RWPE2 (cell line): ENCODE data around the gene ELK3.
A peak's percentile ranks its signal among the peaks of the same experiment; 100 is the strongest.

Experiments
- ATAC-seq: fragments of 200-7000 bp; cut with Tn5 transposase; 3 replicates; pipeline ENCODE4 v1.9.1; 2021; ENCODE audit warnings: low read depth
- DNase-seq: peaks from one replicate; pipeline ENCODE4 v3.0.0-alpha.2; 2020; ENCODE audit warnings: low spot score
- H3K27ac ChIP-seq: fragments of 450-650 bp; 2 replicates; pipeline ENCODE4 v1.5.1; 2017; ENCODE audit warnings: mild to moderate bottlenecking; ENCODE audit not compliant: poor library complexity, severe bottlenecking
- H3K27me3 ChIP-seq: fragments of 250-450 bp; sonication (Bioruptor Pico); 2 replicates; pipeline ENCODE4 v1.5.1; 2021; ENCODE audit warnings: mild to moderate bottlenecking, moderate library complexity; ENCODE audit not compliant: insufficient read depth, poor library complexity, severe bottlenecking
- H3K36me3 ChIP-seq: fragments of 250-450 bp; sonication (Bioruptor Pico); 2 replicates; pipeline ENCODE4 v1.5.1; 2020; ENCODE audit warnings: low read depth, mild to moderate bottlenecking, moderate library complexity
- H3K4me1 ChIP-seq: fragments of 250-450 bp; sonication (Bioruptor Pico); 2 replicates; pipeline ENCODE4 v1.5.1; 2021; ENCODE audit warnings: mild to moderate bottlenecking, moderate library complexity; ENCODE audit not compliant: insufficient read depth, poor library complexity, severe bottlenecking
- H3K4me3 ChIP-seq: fragments of 250-450 bp; sonication (Bioruptor Pico); 2 replicates; pipeline ENCODE4 v1.5.1; 2021; ENCODE audit warnings: mild to moderate bottlenecking, moderate library complexity; ENCODE audit not compliant: severe bottlenecking
- H3K9me3 ChIP-seq: fragments of 250-450 bp; sonication (Bioruptor Pico); 2 replicates; pipeline ENCODE4 v1.5.1; 2021; ENCODE audit warnings: mild to moderate bottlenecking, moderate library complexity; ENCODE audit not compliant: severe bottlenecking
- TF ChIP-seq, protein P1 (sequence below): fragments of 450-650 bp; IDR thresholded peaks from one replicate; pipeline ENCODE4 v1.5.1; 2017; ENCODE audit warnings: mild to moderate bottlenecking, moderate library complexity; ENCODE audit not compliant: poor library complexity, severe bottlenecking

The ELK3 gene

DNA sequence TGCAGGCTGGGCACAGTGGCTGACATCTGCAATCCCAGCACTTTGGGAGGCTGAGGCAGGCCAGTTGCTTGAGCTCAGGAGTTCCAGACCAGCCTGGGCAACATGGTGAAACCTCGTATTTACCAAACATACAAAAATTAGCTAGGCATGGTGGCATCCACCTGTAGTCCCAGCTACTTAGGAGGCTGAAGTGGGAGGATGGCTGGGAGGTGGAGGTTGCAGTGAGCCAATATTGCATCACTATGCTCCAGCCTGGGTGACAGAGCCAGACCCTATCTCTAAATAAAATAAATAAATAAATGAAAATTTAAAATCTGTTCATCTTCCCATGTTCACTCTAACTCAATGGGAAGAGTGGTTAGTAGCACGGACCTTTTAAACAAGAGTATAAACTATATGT is 71.2 kb downstream of the ELK3 start:
- no peaks in the 10 kb centered on the region for H3K27me3 ChIP-seq
- no peaks in the 10 kb centered on the region for H3K9me3 ChIP-seq
- H3K4me1 ChIP-seq, result no peaks in the 10 kb centered on the region
- H3K27ac ChIP-seq, result peak overlapping the region; percentile 5
- H3K4me3 ChIP-seq, result no peak overlapping the region
- TF ChIP-seq, protein P1, sequence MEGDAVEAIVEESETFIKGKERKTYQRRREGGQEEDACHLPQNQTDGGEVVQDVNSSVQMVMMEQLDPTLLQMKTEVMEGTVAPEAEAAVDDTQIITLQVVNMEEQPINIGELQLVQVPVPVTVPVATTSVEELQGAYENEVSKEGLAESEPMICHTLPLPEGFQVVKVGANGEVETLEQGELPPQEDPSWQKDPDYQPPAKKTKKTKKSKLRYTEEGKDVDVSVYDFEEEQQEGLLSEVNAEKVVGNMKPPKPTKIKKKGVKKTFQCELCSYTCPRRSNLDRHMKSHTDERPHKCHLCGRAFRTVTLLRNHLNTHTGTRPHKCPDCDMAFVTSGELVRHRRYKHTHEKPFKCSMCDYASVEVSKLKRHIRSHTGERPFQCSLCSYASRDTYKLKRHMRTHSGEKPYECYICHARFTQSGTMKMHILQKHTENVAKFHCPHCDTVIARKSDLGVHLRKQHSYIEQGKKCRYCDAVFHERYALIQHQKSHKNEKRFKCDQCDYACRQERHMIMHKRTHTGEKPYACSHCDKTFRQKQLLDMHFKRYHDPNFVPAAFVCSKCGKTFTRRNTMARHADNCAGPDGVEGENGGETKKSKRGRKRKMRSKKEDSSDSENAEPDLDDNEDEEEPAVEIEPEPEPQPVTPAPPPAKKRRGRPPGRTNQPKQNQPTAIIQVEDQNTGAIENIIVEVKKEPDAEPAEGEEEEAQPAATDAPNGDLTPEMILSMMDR, result no peak
- H3K36me3 ChIP-seq, result peaks cover 100% of the 10 kb centered on the region
- ATAC-seq (no peak), DNase-seq (no peak)

DNA sequence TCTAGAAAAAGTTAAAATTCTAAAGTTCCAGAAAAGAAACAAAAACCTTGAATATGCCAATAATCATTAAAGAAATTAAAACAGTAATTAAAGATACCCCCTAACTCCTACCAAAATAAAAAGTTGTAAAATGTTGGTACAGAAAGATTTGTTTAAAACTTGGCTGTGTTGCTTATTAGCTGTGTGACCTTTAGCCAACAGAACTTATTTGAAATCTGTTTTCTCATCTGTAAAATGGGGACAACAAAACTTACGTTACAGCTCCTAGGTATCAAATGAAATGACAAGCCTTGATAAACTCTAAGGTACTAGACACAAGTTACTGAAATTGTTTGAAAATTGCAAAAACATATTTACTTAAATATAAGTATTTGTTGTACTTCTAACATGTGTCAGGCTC is 71.7 kb downstream of the ELK3 start:
- peaks cover 100% of the 10 kb centered on the region for H3K36me3 ChIP-seq
- H3K27me3 ChIP-seq, result no peaks in the 10 kb centered on the region
- no peaks in the 10 kb centered on the region for H3K4me1 ChIP-seq
- TF ChIP-seq, protein P1, result no peak
- no peak for DNase-seq
- ATAC-seq, result no peak
- H3K4me3 ChIP-seq, result no peak overlapping the region
- peak overlapping the region; percentile 5 for H3K27ac ChIP-seq
- H3K9me3 ChIP-seq, result no peaks in the 10 kb centered on the region

DNA sequence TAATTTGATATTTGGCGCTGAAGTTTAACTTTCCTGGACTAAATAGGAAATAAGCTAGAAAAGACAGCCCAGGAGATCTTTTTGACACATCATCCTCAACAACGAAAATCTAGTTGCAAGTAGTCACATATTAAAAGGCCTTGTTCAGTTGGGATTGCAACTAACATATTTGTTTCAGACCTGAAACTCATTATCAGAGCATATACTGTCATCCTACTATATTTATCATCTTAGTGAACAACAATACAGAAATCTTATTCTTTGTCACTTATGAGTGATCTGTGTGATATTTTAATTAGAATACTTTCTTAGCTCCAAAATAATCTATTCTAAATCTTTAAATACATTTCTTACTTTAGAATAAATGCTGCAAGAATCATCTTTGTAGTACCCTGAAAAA is 72.1 kb downstream of the ELK3 start:
- peaks cover 100% of the 10 kb centered on the region for H3K36me3 ChIP-seq
- H3K27me3 ChIP-seq, result no peaks in the 10 kb centered on the region

DNA sequence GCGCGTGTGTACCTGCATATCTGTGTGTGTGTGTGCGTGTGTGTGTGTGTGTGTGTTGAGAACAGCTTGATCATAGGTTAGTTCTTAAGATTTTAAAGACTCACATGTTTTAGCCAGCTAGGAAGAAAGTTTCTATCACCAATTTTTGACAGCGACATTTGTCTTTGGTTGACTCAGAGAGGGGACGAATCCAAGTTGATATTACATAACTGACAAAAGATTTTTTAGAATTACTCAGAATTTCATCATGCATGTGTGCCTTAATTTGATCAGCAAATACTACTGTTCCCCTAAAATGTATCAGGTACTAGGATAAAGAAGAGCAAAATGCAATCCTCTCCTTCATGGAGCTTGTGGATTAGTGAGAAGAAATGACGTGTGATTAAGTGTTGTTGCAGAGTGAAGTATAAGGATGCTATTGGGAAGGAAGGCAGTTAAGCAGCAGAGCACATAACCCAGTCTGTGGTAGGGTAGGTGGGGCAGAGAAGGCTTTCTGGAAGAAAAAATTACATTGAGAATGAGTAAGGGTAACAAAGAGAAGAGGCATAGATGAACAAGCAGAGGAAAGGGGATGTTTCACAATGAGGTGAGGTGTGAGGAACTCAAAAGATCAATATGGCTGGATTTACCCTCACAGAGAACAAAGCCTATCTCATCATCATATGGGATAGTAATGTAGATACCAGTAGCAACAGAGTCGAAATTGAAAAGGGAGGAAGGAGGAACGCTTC is 77.5 kb downstream of the ELK3 start:
- Histone ChIP-seq H3K27me3 (no peaks in the 10 kb centered on the region), H3K27ac (no peak overlapping the region), H3K36me3 (peaks cover 98% of the 10 kb centered on the region), H3K4me1 (no peaks in the 10 kb centered on the region), H3K4me3 (no peak overlapping the region), H3K9me3 (no peaks in the 10 kb centered on the region)
- DNase-seq (no peak), ATAC-seq (no peak)
- TF ChIP-seq, protein P1, result no peak

More for the DNA sequence above, 72.1 kb downstream of the ELK3 start:
- ATAC-seq (no peak), DNase-seq (no peak)
- TF ChIP-seq, protein P1, result no peak
- H3K9me3 ChIP-seq, result no peaks in the 10 kb centered on the region
- peak overlapping the region; percentile 5 for H3K27ac ChIP-seq
- no peaks in the 10 kb centered on the region for H3K4me1 ChIP-seq
- H3K4me3 ChIP-seq, result no peak overlapping the region

DNA sequence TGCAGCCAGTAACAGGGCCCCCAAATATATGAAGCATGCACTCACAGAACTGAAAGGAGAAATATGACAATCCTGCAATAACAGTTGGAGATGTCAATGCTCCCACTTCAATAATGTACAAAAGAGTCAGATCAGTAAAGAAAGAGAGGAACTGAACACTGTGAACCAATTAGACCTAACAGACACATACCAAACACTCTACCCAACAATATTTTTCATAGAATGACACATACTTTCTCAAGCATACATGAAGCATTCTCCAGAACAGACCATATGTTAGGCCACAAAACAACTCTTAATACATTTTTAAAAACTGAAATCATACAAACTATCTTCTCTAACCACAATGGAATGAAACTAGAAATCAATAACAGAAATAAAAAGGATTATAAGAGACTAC is 80.2 kb downstream of the ELK3 start:
- DNase-seq, result no peak
- Histone ChIP-seq H3K4me1 (no peaks in the 10 kb centered on the region), H3K27me3 (no peaks in the 10 kb centered on the region), H3K27ac (no peak overlapping the region), H3K36me3 (peaks cover 97% of the 10 kb centered on the region), H3K9me3 (no peaks in the 10 kb centered on the region), H3K4me3 (no peak overlapping the region)
- TF ChIP-seq, protein P1, result no peak
- ATAC-seq, result 0 out of 3 replicates have a peak, but pooled peaks have one; percentile 20
